SW 1271 (cell line): ENCODE results near the gene TCF4.

ENCODE experiments used
- DNase-seq, 2 experiments: peaks; one replicate each; lab custom pipeline; 2025; lab: John Stamatoyannopoulos, UW

The TCF4 gene

GRCh38 chr18:55234366-55235093 is 353.5 kb downstream of the TCF4 start:
- peak in 1 of 2 experiments; percentile 36 for DNase-seq

GRCh38 chr18:55233857-55234256 is 354.1 kb downstream of the TCF4 start:
- no peak for DNase-seq

GRCh38 chr18:55232506-55232905 is 355.5 kb downstream of the TCF4 start:
- no peak for DNase-seq

GRCh38 chr18:55229682-55230081 is 358.3 kb downstream of the TCF4 start:
- DNase-seq = no peak

GRCh38 chr18:55228707-55229106 is 359.3 kb downstream of the TCF4 start:
- no peak for DNase-seq

GRCh38 chr18:55228191-55228590 is 359.8 kb downstream of the TCF4 start:
- DNase-seq = no peak

- DNase-seq = no peak
These were observed 360.2 kb downstream of the TCF4 start for GRCh38 chr18:55227771-55228170.

- no peak for DNase-seq
These were observed 361.9 kb downstream of the TCF4 start for GRCh38 chr18:55226044-55226443.

- DNase-seq = no peak
These were observed 363.8 kb downstream of the TCF4 start for GRCh38 chr18:55224086-55224625.

- DNase-seq = no peak
These were observed 366.4 kb downstream of the TCF4 start for GRCh38 chr18:55221622-55222021.

GRCh38 chr18:55220523-55220922 is 367.5 kb downstream of the TCF4 start:
- no peak for DNase-seq

- DNase-seq = no peak
These were observed 368.2 kb downstream of the TCF4 start for GRCh38 chr18:55219823-55220222.

- no peak for DNase-seq
These were observed 368.9 kb downstream of the TCF4 start for GRCh38 chr18:55219059-55219458.

- no peak for DNase-seq
These were observed 373.0 kb downstream of the TCF4 start for GRCh38 chr18:55214969-55215368.

- no peak for DNase-seq
These were observed 373.5 kb downstream of the TCF4 start for GRCh38 chr18:55214534-55214933.

GRCh38 chr18:55213586-55213985 is 374.4 kb downstream of the TCF4 start:
- DNase-seq = no peak

GRCh38 chr18:55206927-55207326 is 381.1 kb downstream of the TCF4 start:
- no peak for DNase-seq

- DNase-seq = no peak
These were observed 385.6 kb downstream of the TCF4 start for GRCh38 chr18:55202232-55202917.

GRCh38 chr18:55199291-55199963 is 388.6 kb downstream of the TCF4 start:
- DNase-seq = no peak

- no peak for DNase-seq
These were observed 392.1 kb downstream of the TCF4 start for GRCh38 chr18:55195863-55196262.

GRCh38 chr18:55189972-55190371 is 398.0 kb downstream of the TCF4 start:
- DNase-seq = no peak

- no peak for DNase-seq
These were observed 401.4 kb downstream of the TCF4 start for GRCh38 chr18:55186588-55186987.

GRCh38 chr18:55185391-55185790 is 402.6 kb downstream of the TCF4 start:
- no peak for DNase-seq
